HT-29 (cell line): ENCODE data around the gene LTB. TPM values are rescaled to one million over a fixed set of nuclear protein-coding genes. Genes with fewer than 3 reads are reported as not detected.

Experiments used
- DNase-seq: peaks from one replicate; pipeline ENCODE4 v3.0.0-alpha.2; 2015; ENCODE audit warnings: low spot score
- total RNA-seq: library from RNA; depleted of rRNA; stranded (reverse); fragments of >200 nt; shearing (Covaris generic); gene quantifications from 2 replicates; pipeline ENCODE4 v1.2.3, GENCODE V29; 2014

LTB gene
- total RNA-seq, 1 experiment from 2014 or later, result not detected

DNA sequence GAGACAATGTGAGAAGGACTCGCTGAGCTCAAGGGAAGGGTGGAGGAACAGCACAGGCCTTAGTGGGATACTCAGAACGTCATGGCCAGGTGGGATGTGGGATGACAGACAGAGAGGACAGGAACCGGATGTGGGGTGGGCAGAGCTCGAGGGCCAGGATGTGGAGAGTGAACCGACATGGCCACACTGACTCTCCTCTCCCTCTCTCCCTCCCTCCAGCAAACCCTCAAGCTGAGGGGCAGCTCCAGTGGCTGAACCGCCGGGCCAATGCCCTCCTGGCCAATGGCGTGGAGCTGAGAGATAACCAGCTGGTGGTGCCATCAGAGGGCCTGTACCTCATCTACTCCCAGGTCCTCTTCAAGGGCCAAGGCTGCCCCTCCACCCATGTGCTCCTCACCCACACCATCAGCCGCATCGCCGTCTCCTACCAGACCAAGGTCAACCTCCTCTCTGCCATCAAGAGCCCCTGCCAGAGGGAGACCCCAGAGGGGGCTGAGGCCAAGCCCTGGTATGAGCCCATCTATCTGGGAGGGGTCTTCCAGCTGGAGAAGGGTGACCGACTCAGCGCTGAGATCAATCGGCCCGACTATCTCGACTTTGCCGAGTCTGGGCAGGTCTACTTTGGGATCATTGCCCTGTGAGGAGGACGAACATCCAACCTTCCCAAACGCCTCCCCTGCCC is 5.2 kb downstream of the LTB start:
- DNase-seq, result no peak

- no peak for DNase-seq
Measured at GRCh38 chr6:31575952-31576685, 6.1 kb downstream of the LTB start.

DNA sequence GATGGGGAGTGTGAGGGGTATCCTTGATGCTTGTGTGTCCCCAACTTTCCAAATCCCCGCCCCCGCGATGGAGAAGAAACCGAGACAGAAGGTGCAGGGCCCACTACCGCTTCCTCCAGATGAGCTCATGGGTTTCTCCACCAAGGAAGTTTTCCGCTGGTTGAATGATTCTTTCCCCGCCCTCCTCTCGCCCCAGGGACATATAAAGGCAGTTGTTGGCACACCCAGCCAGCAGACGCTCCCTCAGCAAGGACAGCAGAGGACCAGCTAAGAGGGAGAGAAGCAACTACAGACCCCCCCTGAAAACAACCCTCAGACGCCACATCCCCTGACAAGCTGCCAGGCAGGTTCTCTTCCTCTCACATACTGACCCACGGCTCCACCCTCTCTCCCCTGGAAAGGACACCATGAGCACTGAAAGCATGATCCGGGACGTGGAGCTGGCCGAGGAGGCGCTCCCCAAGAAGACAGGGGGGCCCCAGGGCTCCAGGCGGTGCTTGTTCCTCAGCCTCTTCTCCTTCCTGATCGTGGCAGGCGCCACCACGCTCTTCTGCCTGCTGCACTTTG is 6.8 kb downstream of the LTB start, which contains the start of gene TNF:
Gene TNF, plus strand, starts transcription at position 231 of the 567 bp plus-strand sequence. Its CDS starts 177 bp downstream, at position 408.
- DNase-seq, result no peak

DNA sequence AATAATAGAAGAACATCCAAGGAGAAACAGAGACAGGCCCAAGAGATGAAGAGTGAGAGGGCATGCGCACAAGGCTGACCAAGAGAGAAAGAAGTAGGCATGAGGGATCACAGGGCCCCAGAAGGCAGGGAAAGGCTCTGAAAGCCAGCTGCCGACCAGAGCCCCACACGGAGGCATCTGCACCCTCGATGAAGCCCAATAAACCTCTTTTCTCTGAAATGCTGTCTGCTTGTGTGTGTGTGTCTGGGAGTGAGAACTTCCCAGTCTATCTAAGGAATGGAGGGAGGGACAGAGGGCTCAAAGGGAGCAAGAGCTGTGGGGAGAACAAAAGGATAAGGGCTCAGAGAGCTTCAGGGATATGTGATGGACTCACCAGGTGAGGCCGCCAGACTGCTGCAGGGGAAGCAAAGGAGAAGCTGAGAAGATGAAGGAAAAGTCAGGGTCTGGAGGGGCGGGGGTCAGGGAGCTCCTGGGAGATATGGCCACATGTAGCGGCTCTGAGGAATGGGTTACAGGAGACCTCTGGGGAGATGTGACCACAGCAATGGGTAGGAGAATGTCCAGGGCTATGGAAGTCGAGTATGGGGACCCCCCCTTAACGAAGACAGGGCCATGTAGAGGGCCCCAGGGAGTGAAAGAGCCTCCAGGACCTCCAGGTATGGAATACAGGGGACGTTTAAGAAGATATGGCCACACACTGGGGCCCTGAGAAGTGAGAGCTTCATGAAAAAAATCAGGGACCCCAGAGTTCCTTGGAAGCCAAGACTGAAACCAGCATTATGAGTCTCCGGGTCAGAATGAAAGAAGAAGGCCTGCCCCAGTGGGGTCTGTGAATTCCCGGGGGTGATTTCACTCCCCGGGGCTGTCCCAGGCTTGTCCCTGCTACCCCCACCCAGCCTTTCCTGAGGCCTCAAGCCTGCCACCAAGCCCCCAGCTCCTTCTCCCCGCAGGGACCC is 7.8 kb downstream of the LTB start:
- DNase-seq, result no peak

GRCh38 chr6:31573239-31574105 is 8.8 kb downstream of the LTB start:
- no peak for DNase-seq

- no peak for DNase-seq
Measured at GRCh38 chr6:31572041-31572911, 9.9 kb downstream of the LTB start, which contains the start of gene LTA. TSS of gene LTA (plus strand) at chr6:31572289. CDS start at chr6:31572743, 454 bp downstream.

GRCh38 chr6:31569861-31570536 is 12.2 kb downstream of the LTB start:
- no peak for DNase-seq

GRCh38 chr6:31568537-31568961 is 13.7 kb downstream of the LTB start:
- DNase-seq, result no peak

- DNase-seq, result no peak
Measured at GRCh38 chr6:31567531-31568370, 14.5 kb downstream of the LTB start.

DNA sequence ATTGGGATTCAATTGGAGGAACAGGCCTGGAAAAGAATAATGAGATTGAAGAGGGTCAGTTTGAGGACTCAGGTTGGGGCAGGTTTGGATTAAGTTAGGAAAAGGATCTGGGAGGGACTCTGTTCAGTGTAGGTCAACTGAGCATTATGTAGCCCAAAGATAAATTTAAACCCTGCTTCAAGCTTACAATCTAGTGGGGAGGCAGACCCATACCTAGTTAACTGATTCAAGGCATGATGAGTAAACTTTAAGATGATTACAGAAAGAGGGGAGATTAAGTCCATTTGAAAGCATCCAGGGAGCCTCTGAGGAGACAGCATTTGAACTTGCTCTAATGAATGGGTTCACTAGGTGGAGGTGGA is 21.5 kb downstream of the LTB start:
- no peak for DNase-seq

DNA sequence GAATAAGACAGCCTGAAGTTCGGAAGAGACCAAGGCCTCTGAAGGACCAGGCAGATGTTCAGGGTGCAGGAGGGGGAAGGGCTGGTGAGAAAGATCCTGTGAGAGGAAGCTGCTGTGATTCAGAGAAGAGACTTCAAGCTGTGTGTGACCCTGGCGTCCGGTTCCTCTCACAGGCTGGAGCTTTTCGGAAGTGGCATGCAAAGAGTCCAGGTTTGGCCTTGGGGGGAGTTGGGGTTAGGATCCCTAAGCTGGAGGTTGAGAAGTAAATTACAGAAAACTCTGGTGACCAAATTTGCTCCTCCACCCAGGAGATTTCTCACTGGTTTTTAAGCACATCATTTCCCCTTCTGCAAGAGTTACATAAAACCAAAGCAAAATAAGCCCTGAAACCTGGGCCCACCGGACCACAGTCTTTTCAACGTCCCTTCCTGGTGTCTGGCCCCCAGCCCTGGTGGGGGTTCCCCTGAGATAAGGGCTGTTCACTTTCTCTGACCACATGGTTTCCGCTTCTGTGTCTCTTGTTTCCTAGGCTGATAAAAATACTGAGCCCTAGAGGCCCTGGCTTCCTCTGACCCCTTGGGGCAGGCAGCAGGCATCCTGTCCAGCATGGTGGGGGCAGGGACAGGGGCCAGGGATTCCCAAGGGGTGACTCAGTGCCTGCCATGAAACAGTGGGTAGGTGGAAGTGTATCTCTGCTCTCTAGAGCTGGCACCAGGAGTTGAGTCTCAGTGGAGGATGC is 22.1 kb downstream of the LTB start:
- DNase-seq, result no peak

GRCh38 chr6:31559606-31559957 is 22.6 kb downstream of the LTB start:
- DNase-seq, result no peak

GRCh38 chr6:31558631-31559500 is 23.4 kb downstream of the LTB start:
- DNase-seq, result no peak

DNA sequence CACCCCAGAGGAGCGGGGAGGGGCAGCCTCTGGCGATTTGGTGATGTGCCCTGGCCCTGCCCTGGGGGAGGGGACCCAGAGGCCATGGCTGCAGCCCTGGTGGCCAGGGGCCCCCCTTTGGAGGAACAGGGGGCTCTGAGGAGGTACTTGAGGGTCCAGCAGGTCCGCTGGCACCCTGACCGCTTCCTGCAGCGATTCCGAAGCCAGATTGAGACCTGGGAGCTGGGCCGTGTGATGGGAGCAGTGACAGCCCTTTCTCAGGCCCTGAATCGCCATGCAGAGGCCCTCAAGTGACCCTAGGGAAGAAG is 24.0 kb downstream of the LTB start:
- DNase-seq, result no peak

GRCh38 chr6:31557443-31558317 is 24.5 kb downstream of the LTB start:
- no peak for DNase-seq

DNA sequence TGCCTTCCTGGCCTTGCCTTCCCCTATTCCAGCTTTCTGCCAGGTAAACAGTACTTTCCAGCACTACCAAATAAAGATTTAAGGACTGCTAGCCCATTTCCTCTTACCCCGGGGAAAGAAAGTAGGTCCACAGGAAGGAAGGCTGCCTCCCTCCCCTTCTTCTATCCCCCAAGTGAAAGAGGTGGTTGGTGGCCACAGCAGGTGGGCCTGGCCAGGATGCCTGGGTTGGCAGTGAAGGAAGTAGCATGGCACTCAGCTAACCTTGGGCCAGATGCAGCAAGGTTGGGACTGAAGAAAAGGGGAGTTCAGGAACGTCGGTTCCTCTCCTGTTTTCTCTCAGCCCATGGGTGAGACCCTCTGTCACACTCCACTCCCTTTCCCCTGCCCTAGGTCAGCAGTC is 25.9 kb downstream of the LTB start:
- DNase-seq, result no peak
